A549 treated with ZK216348 at 1 μM for 4 hours (cell line): ENCODE measurements around the gene GSPT1. TPM values are rescaled to one million over a fixed set of nuclear protein-coding genes. Genes with fewer than 3 reads are reported as not detected.

Experiments
- total RNA-seq: library from RNA; stranded (reverse); fragments of 200-300 nt; extraction: Qiagen RNA extraction; gene quantifications from 5 replicates; pipeline ENCODE4 v1.2.3, GENCODE V29; 2022; ENCODE audit warnings: low read depth

GSPT1 gene
- 176 to 245 TPM (median 196 TPM) in 5 replicates for total RNA-seq

GRCh38 chr16:11915644-11916523, at the start of gene GSPT1:
TSS of gene GSPT1 (minus strand) at chr16:11915956. CDS start at chr16:11915720, 236 bp downstream.

GRCh38 chr16:11964761-11965551, 49.2 kb upstream of the GSPT1 start, which contains the start of gene TNFRSF17:
TSS of gene TNFRSF17 (plus strand) at chr16:11965210. CDS start at chr16:11965325, 115 bp downstream.

GRCh38 chr16:11941945-11942344, 26.2 kb upstream of the GSPT1 start, which contains the start of gene NPIPB2:
TSS of gene NPIPB2 (minus strand) at chr16:11942045. CDS start at chr16:11942045, 0 bp downstream.

GRCh38 chr16:11851294-11852091, 64.3 kb downstream of the GSPT1 start, which contains the start of gene RSL1D1:
TSS of gene RSL1D1 (minus strand) at chr16:11851542. CDS start at chr16:11851512, 30 bp downstream.

Other genes starting within 250 kb of the GSPT1 start
- gene SNN, start 247.5 kb downstream of the GSPT1 start, total RNA-seq, result 11.3 to 14.5 TPM (median 13.2 TPM) in 5 replicates
- gene TXNDC11, start 173.1 kb downstream of the GSPT1 start, total RNA-seq, result 32.9 to 45.1 TPM (median 39.0 TPM) in 5 replicates
- 24.6 to 36.0 TPM (median 26.5 TPM) in 5 replicates for gene ZC3H7A, start 118.7 kb downstream of the GSPT1 start, total RNA-seq
- gene RSL1D1, start 64.4 kb downstream of the GSPT1 start, total RNA-seq, result 208 to 344 TPM (median 220 TPM) in 5 replicates
- 1.3 to 4.1 TPM (median 2.4 TPM) in 5 replicates for gene NPIPB2, start 26.1 kb upstream of the GSPT1 start, total RNA-seq
- gene TNFRSF17, start 49.3 kb upstream of the GSPT1 start, total RNA-seq, result not detected in 5 replicates
- 2.0 to 3.0 TPM (median 2.4 TPM) in 5 replicates for gene SNX29, start 60.8 kb upstream of the GSPT1 start, total RNA-seq